IPS DF 4.7 (cell line): ENCODE measurements around the gene RAB11B.
"Not testable (repeated sequence)": the region's sequence is repeated elsewhere in the genome, so short reads cannot be mapped to it uniquely, and the experiment has no call there.

Source experiments
- DNase-seq: peaks from one replicate; pipeline ENCODE4 v3.0.0-alpha.2; 2013; ENCODE audit warnings: low spot score; ENCODE audit errors: extremely low read depth

Gene RAB11B

GRCh38 chr19:8393871-8394250 is 3.7 kb downstream of the RAB11B start:
- no peak for DNase-seq

GRCh38 chr19:8395621-8396082 is 5.5 kb downstream of the RAB11B start:
- DNase-seq, result no peak

GRCh38 chr19:8396185-8396562 is 6.0 kb downstream of the RAB11B start:
- DNase-seq, result no peak

GRCh38 chr19:8396563-8397203 is 6.5 kb downstream of the RAB11B start:
- DNase-seq, result no peak

GRCh38 chr19:8397271-8397670 is 7.1 kb downstream of the RAB11B start:
- DNase-seq, result no peak

GRCh38 chr19:8397746-8398310 is 7.7 kb downstream of the RAB11B start:
- no peak for DNase-seq

GRCh38 chr19:8398311-8398771 is 8.2 kb downstream of the RAB11B start:
- DNase-seq, result no peak

- DNase-seq, result no peak
Observed at GRCh38 chr19:8399681-8400188, 9.6 kb downstream of the RAB11B start.

- DNase-seq, result no peak
Observed at GRCh38 chr19:8401981-8402411, 11.8 kb downstream of the RAB11B start.

GRCh38 chr19:8403098-8403819 is 13.1 kb downstream of the RAB11B start:
- DNase-seq, result no peak

GRCh38 chr19:8403820-8404109 is 13.6 kb downstream of the RAB11B start:
- no peak for DNase-seq

- no peak for DNase-seq
Observed at GRCh38 chr19:8404391-8405151, 14.4 kb downstream of the RAB11B start.

- DNase-seq, result not testable (repeated sequence)
Observed at GRCh38 chr19:8410718-8411117, 20.6 kb downstream of the RAB11B start.

GRCh38 chr19:8412783-8413628 is 22.8 kb downstream of the RAB11B start, which contains the start of gene MARCHF2:
MARCHF2 (plus strand) TSS chr19:8413305; CDS start chr19:8421841, 8,536 bp downstream.
- DNase-seq, result no peak

- no peak for DNase-seq
Observed at GRCh38 chr19:8413629-8413995, 23.5 kb downstream of the RAB11B start.

- no peak for DNase-seq
Observed at GRCh38 chr19:8416796-8417195, 26.6 kb downstream of the RAB11B start.

- DNase-seq, result no peak
Observed at GRCh38 chr19:8421484-8422461, 31.6 kb downstream of the RAB11B start.

- DNase-seq, result no peak
Observed at GRCh38 chr19:8423817-8424223, 33.7 kb downstream of the RAB11B start.

GRCh38 chr19:8425331-8425730 is 35.2 kb downstream of the RAB11B start:
- not testable (repeated sequence) for DNase-seq

GRCh38 chr19:8426283-8426682 is 36.1 kb downstream of the RAB11B start:
- no peak for DNase-seq
